Measurements from ENCODE around the gene TBRG4.

- TF ChIP-seq CTCF (IDR thresholded peaks at IDR 0.05), result no peak
- TF ChIP-seq POLR2A (IDR thresholded peaks at IDR 0.05), result no peak
Measured at GRCh38 chr7:45072131-45073030, 39.1 kb downstream of the TBRG4 start.

All from ovary (tissue), 3 donors.